M059J (cell line): Measurements from ENCODE around the gene SLC5A5. TPM values are rescaled to one million over a fixed set of nuclear protein-coding genes. Genes with fewer than 3 reads are reported as not detected.
"Not testable (repeated sequence)": the region's sequence is repeated elsewhere in the genome, so short reads cannot be mapped to it uniquely, and the experiment has no call there.

Source experiments
- DNase-seq: peaks from one replicate; pipeline ENCODE4 v3.0.0-alpha.2; 2012; ENCODE audit warnings: low read depth
- total RNA-seq: library from RNA; depleted of rRNA; stranded (reverse); fragments of >200 nt; shearing (Covaris generic); gene quantifications from 2 replicates; pipeline ENCODE4 v1.2.3, GENCODE V29; 2014

SLC5A5 gene
- total RNA-seq, 1 experiment from 2014 or later, result not detected

DNA sequence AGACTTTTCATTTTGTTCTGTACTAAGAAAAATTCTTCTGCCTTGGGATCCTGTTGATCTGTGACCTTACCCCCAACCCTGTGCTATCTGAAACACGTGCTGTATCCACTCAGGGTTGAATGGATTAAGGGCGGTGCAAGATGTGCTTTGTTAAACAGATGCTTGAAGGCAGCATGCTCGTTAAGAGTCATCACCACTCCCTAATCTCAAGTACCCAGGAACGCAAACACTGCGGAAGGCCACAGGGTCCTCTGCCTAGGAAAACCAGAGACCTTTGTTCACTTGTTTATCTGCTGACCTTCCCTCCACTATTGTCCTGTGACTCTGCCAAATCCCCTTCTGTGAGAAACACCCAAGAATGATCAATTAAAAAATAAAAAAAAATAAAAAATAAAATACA is 47.4 kb downstream of the SLC5A5 start:
- DNase-seq, result not testable (repeated sequence)

GRCh38 chr19:17920527-17920926 is 48.8 kb downstream of the SLC5A5 start:
- no peak for DNase-seq

DNA sequence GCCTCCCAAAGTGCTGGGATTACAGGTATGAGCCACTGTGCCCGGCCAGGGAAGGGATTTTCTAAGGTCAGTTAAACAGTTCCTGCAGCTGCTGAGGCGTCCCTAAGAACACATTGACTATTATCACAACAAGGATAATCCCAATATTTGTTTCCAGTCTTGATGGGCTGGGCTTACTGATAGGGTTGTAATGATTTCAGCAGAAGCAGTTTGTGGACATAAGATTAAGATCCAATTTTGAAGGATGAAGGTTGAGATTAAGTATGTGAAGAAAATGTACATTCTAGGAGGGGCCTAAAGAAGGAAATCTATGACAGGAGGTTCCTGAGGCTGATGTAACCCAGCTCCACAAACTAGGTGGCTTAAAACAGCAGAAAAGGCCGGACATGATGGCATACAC is 50.4 kb downstream of the SLC5A5 start:
- no peak for DNase-seq

DNA sequence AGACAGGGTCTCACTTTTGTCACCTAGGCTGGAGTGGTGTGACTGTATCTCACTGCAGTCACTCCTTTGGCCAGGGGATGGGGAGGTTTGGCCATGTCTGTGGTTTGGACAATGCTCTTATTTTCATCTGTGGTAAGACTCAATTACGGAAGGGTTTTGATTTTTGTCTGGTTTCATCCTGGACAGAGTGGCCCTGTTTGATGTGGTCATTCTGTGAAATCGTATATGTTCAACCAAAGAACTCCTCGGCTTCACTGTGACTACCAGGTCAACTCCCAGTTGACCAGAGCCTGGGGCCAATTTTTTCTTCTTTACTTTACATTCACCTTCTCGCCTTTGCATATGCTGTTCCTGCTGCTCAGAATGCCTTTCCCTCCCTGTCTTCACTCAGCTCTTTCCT is 54.3 kb downstream of the SLC5A5 start:
- no peak for DNase-seq

DNA sequence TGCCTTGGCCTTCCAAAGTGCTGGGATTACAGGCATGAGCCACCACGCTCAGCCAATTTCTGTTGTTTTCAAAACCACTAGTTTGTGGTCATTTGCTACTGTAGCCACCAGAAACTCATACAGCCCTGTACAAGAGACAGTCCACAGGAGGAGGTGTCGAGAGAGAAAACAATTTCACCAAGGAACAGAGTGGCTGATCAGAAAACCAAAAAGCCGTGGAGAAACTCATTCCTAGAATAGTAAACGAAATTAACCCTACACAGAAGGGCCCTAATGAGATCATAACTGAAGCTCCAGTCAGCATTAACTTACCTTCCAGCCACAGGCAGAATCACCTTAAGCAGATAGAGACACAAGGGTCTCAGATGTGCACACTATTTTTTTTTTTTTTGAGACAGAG is 57.3 kb downstream of the SLC5A5 start:
- DNase-seq, result no peak

GRCh38 chr19:17931532-17932191 is 59.9 kb downstream of the SLC5A5 start:
- DNase-seq, result no peak

- DNase-seq, result peak; percentile 88
These were observed 61.0 kb downstream of the SLC5A5 start, which contains the start of gene CCDC124 for GRCh38 chr19:17932485-17933338. CCDC124 (plus strand) TSS chr19:17933015; CDS start chr19:17936421, 3,406 bp downstream.

- DNase-seq, result peak; percentile 85
These were observed 61.8 kb downstream of the SLC5A5 start for GRCh38 chr19:17933414-17934129.

GRCh38 chr19:17936379-17936778 is 64.6 kb downstream of the SLC5A5 start:
- DNase-seq, result no peak

DNA sequence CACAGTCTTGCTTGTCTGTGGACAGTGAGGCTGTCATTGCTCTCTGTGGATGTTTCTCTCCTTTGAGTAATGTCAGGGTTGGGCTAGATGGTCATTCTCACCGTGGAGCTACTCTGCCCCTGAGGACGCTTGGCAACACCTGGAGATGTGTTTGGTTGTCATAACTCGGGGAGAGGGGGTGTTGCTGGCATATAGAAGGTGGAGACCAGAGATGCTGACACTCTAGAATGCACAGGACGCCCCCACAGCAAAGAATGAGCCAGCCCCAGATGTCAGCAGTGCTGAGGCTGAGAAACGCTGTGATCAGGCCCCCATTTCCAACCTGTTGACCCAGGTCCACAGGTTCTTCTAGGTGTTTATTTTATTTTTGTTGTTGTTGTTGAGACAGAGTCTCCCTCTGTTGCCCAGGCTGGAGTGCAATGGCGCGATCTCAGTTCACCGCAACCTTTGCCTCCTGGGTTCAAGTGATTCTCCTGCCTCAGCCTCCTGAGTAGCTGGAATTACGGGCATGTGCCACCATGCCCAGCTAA is 65.7 kb downstream of the SLC5A5 start:
- DNase-seq, result no peak

DNA sequence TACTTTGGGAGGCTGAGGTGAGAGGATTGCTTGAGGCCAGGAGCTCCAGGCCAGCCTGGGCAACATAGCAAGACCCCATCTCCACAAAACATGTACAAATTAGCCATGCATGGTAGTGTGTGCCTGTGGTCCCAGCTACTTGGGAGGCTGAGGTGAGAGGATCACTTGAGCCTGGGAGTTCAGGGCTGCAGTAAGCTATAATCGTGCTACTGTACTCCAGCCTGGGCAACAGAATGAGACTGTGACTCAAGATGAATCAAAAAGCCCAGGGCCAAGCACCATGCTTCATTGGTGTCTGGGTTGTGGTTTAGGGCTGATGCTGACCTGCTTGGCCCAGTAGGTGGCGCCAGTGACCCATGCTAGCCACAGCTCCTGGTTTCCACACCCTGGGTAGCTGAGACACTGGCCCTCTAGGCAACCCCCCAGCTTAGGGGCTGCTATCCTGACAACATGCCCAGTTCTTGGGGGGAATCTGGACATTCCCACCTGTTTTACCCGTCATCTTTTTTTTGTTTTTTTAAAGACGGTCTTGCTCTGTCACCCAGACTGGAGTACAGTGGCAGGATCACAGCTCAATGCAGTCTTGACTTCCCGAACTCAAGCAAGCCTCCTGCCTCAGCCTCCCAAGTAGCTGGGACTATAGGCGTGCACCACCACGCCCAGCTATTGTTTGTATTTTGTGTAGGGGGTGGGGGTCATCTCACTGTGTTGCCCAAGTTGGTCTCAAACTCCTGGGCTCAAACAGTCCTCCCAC is 66.5 kb downstream of the SLC5A5 start:
- peak; percentile 90 for DNase-seq

DNA sequence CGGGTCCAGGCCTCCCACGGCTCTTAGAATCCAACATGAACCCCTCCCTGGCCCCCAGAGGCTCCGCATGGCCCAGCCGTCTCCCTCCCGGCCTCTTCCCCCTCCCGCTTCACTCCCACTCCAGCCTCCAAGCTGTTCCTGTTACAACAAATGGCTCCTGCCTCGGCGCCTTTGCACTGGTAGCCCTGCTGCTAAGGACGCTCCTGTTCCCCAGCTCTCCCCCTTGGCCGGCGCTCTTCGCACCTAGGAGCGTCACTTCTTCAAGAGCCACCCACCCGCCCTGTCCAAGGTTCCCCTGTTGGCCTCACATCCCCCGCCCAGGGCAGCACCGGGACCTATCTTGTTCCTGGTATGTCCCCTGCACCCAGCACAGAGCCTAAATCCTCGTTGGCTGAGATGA is 70.4 kb downstream of the SLC5A5 start:
- DNase-seq, result no peak

DNA sequence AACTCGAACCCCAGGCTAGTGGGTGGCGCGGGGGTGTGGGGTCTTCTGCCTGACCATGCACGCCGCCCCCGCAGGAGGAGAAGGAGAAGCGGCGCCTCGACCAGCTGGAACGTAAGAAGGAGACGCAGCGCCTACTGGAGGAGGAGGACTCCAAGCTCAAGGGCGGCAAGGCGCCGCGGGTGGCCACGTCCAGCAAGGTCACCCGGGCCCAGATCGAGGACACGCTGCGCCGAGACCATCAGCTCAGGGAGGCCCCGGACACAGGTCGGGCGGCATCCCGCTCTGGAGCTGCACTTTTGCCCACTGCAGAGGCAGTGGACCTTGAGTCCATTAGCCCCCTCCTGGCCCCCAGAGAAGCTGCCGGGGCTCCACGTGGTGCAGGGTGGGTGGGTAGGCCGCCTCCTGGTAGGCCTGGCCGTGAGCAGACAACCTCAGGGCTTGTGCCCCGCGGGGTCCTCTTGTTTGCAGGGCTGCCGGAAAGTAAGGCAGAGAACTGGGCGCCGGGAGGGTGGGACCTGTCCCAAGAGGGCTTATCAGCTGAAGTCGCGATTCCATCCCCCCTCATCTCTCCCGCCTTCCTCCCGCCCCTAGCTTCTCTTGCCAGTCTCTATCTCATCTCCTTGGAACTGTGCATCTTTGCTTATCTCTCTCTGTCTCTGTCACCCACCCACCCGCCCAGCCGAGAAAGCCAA is 71.0 kb downstream of the SLC5A5 start:
- DNase-seq, result no peak

DNA sequence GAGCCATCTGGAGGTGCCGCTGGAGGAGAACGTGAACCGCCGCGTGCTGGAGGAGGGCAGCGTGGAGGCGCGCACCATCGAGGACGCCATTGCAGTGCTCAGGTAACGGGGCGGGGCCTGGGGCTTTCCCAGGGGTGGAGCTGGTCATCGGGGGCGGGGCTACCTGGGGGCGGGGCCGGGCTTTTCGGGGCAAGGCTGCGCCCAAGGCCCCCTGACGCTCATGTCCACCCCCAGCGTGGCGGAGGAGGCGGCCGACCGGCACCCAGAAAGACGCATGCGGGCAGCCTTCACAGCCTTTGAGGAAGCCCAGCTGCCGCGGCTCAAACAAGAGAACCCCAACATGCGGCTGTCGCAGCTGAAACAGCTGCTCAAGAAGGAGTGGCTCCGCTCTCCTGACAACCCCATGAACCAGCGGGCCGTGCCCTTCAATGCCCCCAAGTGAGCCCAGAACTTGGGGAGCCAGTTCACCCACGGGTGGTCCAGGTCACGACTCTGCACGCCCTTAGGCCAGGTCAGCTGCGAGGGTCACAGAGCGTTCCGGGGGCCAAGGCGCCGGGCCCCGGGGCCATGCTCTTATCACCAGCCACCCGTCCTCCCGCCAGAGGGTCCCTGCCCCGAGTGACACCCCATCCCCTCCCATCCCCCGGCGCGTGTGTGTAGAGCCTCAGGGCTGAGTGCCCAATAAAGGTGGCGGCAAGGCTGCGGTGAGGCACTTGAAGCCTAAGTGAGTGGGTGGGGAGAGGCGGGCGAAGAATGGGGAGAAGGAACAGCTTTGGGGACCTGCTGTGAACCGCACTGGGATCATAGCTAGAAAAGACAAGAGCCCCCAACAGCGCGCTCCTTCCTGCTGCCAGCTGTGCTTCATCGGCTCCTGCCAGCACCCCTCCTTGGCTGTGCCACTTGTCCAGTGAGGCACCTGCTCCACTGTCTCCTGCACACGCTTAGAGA is 71.8 kb downstream of the SLC5A5 start:
- no peak for DNase-seq

- peak; percentile 81 for DNase-seq
These were observed 72.6 kb downstream of the SLC5A5 start for GRCh38 chr19:17944301-17944700.
